Osteoblast (primary cell): Measurements from ENCODE around the gene GNAT2. TPM values are rescaled to one million over a fixed set of nuclear protein-coding genes. Genes with fewer than 3 reads are reported as not detected.

Source experiments
- DNase-seq: peaks from one replicate; pipeline ENCODE4 v3.0.0; 2011; ENCODE audit warnings: low spot score, mixed read lengths; ENCODE audit not compliant: insufficient read length; ENCODE audit errors: missing footprints
- H2AFZ ChIP-seq: 2 replicates; pipeline ENCODE4 v1.6.0; 2011; ENCODE audit warnings: mild to moderate bottlenecking, low read length
- H3K27ac ChIP-seq: 2 replicates; pipeline ENCODE4 v1.5.1; 2011; ENCODE audit warnings: mild to moderate bottlenecking, low read depth, low read length, moderate library complexity
- H3K27me3 ChIP-seq: 2 replicates; pipeline ENCODE4 v1.6.0; 2012; ENCODE audit warnings: mild to moderate bottlenecking, control low read depth, inconsistent platforms, low read length, moderate library complexity; ENCODE audit not compliant: insufficient read depth
- H3K36me3 ChIP-seq: 2 replicates; pipeline ENCODE4 v1.5.1; 2011; ENCODE audit warnings: mild to moderate bottlenecking, low read length, control low read depth, moderate library complexity; ENCODE audit not compliant: insufficient read depth
- H3K4me1 ChIP-seq: 2 replicates; pipeline ENCODE4 v1.5.1; 2011; ENCODE audit warnings: mild to moderate bottlenecking, low read length, control low read depth, moderate library complexity; ENCODE audit not compliant: insufficient read depth
- H3K4me2 ChIP-seq: 2 replicates; pipeline ENCODE4 v1.6.0; 2011; ENCODE audit warnings: mild to moderate bottlenecking, low read length; ENCODE audit not compliant: insufficient read depth
- H3K4me3 ChIP-seq: fragments of 200-600 bp; sonication (generic); 3 replicates; pipeline ENCODE4 v1.5.1; 2012; ENCODE audit warnings: mild to moderate bottlenecking, low read length, inconsistent platforms; ENCODE audit not compliant: insufficient read depth
- H3K79me2 ChIP-seq: 2 replicates; pipeline ENCODE4 v1.6.0; 2012; ENCODE audit warnings: mild to moderate bottlenecking, low read length, control low read depth, inconsistent platforms; ENCODE audit not compliant: insufficient read depth
- H3K9me3 ChIP-seq: 2 replicates; pipeline ENCODE4 v1.5.1; 2011; ENCODE audit warnings: low read depth, low read length, control low read depth
- H4K20me1 ChIP-seq: 2 replicates; pipeline ENCODE4 v1.6.0; 2012; ENCODE audit warnings: mild to moderate bottlenecking, low read length, control low read depth; ENCODE audit not compliant: insufficient read depth
- total RNA-seq: library from RNA; depleted of rRNA; stranded (reverse); fragments of >200 nt; gene quantifications from 2 replicates; pipeline ENCODE4 v1.2.3, GENCODE V29; 2012
- TF ChIP-seq, protein P1 (sequence below): IDR thresholded peaks from 2 replicates; pipeline ENCODE4 v1.5.1; 2011; ENCODE audit warnings: mild to moderate bottlenecking, low read depth, low read length, moderate library complexity; ENCODE audit errors: extremely low read depth

GNAT2 gene
- total RNA-seq, 1 donor: 0.72 TPM

DNA sequence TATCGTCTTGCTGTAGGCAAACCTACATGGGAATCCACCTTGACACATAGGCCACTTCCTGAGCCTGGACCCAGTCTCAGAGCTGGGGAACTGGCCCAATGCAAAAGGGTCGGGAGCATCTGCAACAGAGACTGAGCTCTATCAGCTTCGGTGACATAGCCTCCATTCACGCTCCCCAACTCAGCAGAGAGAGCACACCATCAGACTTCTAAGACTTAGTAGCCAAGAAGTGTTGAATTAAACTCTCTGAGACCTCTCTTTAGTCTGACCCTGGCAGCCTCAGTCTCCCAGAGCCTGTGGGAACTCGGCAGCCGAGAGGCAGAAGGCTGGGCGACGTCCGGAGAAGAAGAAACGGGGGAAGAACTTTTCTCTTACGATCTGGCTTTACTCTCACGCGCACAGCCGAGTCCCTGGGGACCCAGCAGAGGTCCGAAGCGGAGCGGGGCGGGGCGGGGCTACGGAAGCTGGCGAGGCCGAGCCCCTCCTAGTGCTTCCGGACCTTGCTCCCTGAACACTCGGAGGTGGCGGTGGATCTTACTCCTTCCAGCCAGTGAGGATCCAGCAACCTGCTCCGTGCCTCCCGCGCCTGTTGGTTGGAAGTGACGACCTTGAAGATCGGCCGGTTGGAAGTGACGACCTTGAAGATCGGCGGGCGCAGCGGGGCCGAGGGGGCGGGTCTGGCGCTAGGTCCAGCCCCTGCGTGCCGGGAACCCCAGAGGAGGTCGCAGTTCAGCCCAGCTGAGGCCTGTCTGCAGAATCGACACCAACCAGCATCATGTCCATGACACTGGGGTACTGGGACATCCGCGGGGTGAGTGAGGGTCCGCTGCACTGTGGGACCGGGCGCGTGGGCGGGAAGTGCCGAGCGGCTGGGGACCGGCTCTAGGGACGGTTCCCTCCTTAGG lies 36.5 kb upstream of the GNAT2 start, which contains the start of gene GSTM4:
Gene GSTM4, plus strand, starts transcription at position 485 of the 905 bp plus-strand sequence. Its CDS starts 291 bp downstream, at position 776.
- no peaks in the 10 kb centered on the region for H4K20me1 ChIP-seq
- H3K27me3 ChIP-seq: peaks cover 18% of the 10 kb centered on the region
- TF ChIP-seq, protein P1, sequence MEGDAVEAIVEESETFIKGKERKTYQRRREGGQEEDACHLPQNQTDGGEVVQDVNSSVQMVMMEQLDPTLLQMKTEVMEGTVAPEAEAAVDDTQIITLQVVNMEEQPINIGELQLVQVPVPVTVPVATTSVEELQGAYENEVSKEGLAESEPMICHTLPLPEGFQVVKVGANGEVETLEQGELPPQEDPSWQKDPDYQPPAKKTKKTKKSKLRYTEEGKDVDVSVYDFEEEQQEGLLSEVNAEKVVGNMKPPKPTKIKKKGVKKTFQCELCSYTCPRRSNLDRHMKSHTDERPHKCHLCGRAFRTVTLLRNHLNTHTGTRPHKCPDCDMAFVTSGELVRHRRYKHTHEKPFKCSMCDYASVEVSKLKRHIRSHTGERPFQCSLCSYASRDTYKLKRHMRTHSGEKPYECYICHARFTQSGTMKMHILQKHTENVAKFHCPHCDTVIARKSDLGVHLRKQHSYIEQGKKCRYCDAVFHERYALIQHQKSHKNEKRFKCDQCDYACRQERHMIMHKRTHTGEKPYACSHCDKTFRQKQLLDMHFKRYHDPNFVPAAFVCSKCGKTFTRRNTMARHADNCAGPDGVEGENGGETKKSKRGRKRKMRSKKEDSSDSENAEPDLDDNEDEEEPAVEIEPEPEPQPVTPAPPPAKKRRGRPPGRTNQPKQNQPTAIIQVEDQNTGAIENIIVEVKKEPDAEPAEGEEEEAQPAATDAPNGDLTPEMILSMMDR: no peak
- peak; percentile 94 for DNase-seq
- peaks cover 11% of the 10 kb centered on the region for H3K4me1 ChIP-seq
- peak within 1 kb of the TSS; percentile 92 for H2AFZ ChIP-seq
- no peaks in the 10 kb centered on the region for H3K9me3 ChIP-seq
- no peaks in the 10 kb centered on the region for H3K36me3 ChIP-seq
- peak within 1 kb of the TSS; percentile 87 for H3K4me3 ChIP-seq
- no peaks in the 10 kb centered on the region for H3K79me2 ChIP-seq
- peak within 1 kb of the TSS; percentile 83 for H3K4me2 ChIP-seq
- peak within 1 kb of the TSS; percentile 44 for H3K27ac ChIP-seq

DNA sequence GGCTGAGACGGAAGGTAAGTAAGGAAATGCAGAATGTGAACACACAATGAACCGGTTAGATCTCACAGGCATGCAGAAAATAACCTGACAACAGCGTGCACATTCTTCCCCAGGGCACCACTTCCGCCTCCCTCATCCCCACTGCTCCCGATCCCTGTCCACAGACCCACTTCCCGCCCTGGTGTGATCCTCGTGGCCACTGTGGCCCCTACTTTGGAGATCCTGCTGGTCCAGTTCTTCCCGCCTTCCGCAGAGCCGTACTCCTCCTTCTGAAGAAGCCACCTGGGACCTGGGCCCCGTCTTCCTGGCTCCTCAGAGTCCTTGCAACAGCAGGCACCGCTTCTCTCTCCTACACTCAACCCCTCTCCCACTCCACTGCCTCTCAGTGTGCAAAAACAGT lies 35.1 kb upstream of the GNAT2 start:
- H3K4me1 ChIP-seq: peaks cover 21% of the 10 kb centered on the region
- H3K36me3 ChIP-seq: no peaks in the 10 kb centered on the region
- H3K27me3 ChIP-seq: peaks cover 18% of the 10 kb centered on the region
- TF ChIP-seq, protein P1: no peak
- no peak overlapping the region for H3K4me3 ChIP-seq
- H3K79me2 ChIP-seq: no peaks in the 10 kb centered on the region
- no peak overlapping the region for H3K4me2 ChIP-seq
- no peak overlapping the region for H3K27ac ChIP-seq
- DNase-seq: no peak
- H4K20me1 ChIP-seq: no peaks in the 10 kb centered on the region
- no peaks in the 10 kb centered on the region for H3K9me3 ChIP-seq
- no peak overlapping the region for H2AFZ ChIP-seq

DNA sequence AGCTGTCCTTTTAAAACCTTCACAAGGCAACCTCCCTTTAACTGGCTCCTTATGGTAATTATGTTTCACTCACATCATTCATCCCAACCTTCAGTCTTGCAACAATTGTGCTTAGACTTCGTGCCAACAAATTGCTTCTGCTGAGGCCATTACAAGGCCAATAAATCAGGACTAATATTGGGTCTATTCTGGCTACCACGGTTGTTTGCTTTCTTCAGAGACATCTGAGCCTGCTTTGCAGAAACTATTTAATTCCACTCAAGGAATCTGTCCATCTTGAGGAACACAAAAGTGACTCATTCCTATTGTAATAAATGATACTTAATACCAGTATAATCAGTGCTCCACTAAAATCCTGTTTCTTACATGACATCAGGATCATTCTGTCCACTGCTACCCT lies 33.9 kb upstream of the GNAT2 start:
- H3K9me3 ChIP-seq: no peaks in the 10 kb centered on the region
- peaks cover 18% of the 10 kb centered on the region for H3K27me3 ChIP-seq
- TF ChIP-seq, protein P1: no peak
- no peak overlapping the region for H3K4me2 ChIP-seq
- no peaks in the 10 kb centered on the region for H3K79me2 ChIP-seq
- no peak for DNase-seq
- H3K4me3 ChIP-seq: no peak overlapping the region
- H4K20me1 ChIP-seq: no peaks in the 10 kb centered on the region
- no peak overlapping the region for H2AFZ ChIP-seq
- no peaks in the 10 kb centered on the region for H3K36me3 ChIP-seq
- H3K27ac ChIP-seq: no peak overlapping the region
- peaks cover 21% of the 10 kb centered on the region for H3K4me1 ChIP-seq

DNA sequence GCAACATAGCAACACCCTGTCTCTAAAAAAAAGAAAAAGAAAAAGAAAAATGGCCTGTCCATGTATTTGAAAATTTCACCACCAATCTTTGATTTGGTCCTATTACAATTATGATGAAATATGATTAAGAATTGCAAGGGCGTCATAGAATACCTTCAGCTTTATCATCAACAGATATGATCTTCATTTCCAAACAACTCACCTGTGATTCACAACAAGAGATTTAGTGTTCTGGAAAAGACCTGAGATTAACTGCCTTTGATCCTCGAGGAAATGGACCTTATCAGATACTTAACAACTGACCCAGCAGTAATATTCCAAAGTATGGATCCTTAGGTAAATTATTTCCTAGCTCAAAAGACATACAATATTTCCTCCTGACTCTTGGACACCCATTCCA lies 33.0 kb upstream of the GNAT2 start:
- Histone ChIP-seq H3K79me2 (no peaks in the 10 kb centered on the region), H4K20me1 (no peaks in the 10 kb centered on the region), H3K27ac (no peak overlapping the region), H3K9me3 (no peaks in the 10 kb centered on the region), H3K4me1 (peaks cover 21% of the 10 kb centered on the region), H2AFZ (no peak overlapping the region), H3K4me2 (no peak overlapping the region), H3K4me3 (no peak overlapping the region), H3K27me3 (peaks cover 18% of the 10 kb centered on the region), H3K36me3 (no peaks in the 10 kb centered on the region)
- TF ChIP-seq, protein P1: no peak
- no peak for DNase-seq
